PC-9 (cell line): ENCODE data around the gene HPN.

ENCODE experiments used
- EZH2 ChIP-seq: fragments of 200-600 bp; sonication (generic); IDR thresholded peaks from 2 replicates; pipeline ENCODE4 v1.8.0; 2017; ENCODE audit warnings: antibody characterized with exemption, low read depth
- TF ChIP-seq, protein P1 (sequence below): fragments of 200-600 bp; sonication (generic); conservative IDR thresholded peaks from 2 replicates; pipeline ENCODE4 v1.6.1; 2017; ENCODE audit warnings: mixed run types, antibody characterized with exemption, mild to moderate bottlenecking, moderate library complexity

GRCh38 chr19:35079826-35080225 lies 38.3 kb downstream of the HPN start:
- TF ChIP-seq, protein P1, sequence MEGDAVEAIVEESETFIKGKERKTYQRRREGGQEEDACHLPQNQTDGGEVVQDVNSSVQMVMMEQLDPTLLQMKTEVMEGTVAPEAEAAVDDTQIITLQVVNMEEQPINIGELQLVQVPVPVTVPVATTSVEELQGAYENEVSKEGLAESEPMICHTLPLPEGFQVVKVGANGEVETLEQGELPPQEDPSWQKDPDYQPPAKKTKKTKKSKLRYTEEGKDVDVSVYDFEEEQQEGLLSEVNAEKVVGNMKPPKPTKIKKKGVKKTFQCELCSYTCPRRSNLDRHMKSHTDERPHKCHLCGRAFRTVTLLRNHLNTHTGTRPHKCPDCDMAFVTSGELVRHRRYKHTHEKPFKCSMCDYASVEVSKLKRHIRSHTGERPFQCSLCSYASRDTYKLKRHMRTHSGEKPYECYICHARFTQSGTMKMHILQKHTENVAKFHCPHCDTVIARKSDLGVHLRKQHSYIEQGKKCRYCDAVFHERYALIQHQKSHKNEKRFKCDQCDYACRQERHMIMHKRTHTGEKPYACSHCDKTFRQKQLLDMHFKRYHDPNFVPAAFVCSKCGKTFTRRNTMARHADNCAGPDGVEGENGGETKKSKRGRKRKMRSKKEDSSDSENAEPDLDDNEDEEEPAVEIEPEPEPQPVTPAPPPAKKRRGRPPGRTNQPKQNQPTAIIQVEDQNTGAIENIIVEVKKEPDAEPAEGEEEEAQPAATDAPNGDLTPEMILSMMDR = no peak
- no peak for TF ChIP-seq EZH2
